ENCODE measurements around the gene CEACAM16. TPM values are rescaled to one million over a fixed set of nuclear protein-coding genes. Genes with fewer than 3 reads are reported as not detected.

The CEACAM16 gene
- total RNA-seq, 2 donors from 2014 or later = not detected

DNA sequence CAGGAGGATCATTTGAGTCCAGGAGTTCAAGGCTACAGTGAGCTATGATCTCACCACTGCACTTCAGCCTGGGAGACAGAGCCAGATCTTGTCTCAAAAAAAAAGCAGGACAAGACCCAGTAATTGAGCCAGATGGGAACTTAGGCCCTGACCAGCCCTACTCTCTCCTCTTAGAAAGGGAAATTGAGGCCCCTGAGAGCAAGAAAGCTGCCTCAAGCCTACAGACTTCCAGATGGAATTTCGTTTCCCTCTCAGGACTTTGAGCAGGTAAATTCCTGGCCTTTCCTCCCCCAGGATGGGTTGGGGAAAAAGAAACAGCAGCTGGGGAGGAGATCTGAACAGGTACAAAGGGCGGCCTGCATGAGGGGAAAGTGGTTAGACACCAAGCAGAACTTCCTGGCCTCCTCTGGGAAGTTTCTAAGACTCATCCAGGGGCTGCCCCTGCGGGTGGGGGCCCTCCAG, 46.0 kb downstream of the CEACAM16 start:
- Mint-ChIP-seq H3K36me3 (peaks cover 9 to 17% of the 10 kb centered on the region in 2 donors), H3K9me3 (no peaks in the 10 kb centered on the region), H3K27ac (no peak overlapping the region)
- no peak for DNase-seq (ENCODE audit: low spot score in 2 of 2)
- ATAC-seq = no peak

DNA sequence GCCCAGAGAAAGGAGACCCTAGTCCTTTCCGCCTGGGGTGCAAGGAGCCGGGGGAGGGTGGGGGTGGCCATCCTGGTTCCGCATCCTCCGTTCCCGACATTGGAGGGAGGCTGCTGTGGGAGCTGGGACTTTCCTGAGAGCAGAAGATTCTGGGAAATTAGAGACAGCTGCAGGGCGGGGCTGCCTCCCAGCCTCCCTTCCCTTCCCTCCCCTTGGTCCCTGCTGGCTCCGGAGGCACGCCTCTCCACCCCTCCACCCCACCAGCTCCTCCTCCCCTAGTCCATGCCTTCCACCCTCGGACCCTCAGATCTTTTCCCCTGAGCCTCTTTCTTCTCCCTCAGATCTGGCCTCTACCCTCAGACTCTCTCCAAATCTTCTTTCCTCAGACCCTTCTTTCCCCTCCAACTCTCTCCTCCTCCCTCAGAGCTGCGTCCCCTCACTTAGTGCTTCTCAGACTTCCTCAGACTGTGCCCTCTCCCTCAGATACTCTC, 46.4 kb downstream of the CEACAM16 start:
- DNase-seq (ENCODE audit: low spot score in 2 of 2) (no peak), ATAC-seq (no peak)
- Mint-ChIP-seq H3K9me3 (no peaks in the 10 kb centered on the region), H3K36me3 (peaks cover 14 to 22% of the 10 kb centered on the region in 2 donors), H3K27ac (peak overlapping the region in 1 of 2 donors; percentile 98)

DNA sequence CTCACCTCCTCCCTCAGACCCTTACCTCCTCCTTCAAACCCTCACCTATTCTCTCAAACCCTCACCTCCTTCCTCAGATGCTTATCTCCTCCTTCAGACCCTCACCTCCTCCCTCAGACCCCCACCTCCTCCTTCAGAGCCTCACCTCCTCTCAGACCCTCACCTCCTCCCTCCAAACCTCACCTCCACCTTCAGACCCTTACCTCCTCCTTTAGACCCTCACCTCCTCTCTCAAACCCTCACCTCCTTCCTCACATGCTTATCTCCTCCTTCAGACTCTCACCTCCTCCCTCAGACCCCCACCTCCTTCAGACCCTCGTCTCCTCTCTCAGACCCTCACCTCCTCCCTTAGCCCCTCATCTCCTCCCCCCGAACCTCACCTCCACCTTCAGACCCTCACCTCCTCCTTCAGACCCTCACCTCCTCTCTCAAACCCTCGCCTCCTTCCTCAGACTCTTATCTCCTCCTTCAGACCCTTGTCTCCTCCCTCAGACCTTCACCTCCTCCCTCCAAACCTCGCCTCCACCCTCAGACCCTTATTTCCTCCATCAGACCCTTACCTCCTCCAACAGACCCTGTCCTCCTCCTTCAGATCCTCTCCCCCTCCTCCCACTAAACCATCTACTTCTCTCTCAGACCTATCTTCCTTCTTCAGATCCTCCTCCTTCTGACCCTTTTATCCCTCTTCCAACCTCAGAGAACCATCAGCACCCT, 47.1 kb downstream of the CEACAM16 start:
- DNase-seq (ENCODE audit: low spot score in 2 of 2) = no peak
- Mint-ChIP-seq H3K36me3 (peaks cover 20 to 29% of the 10 kb centered on the region in 2 donors), H3K27ac (peak overlapping the region in 1 of 2 donors; percentile 98), H3K9me3 (no peaks in the 10 kb centered on the region)
- ATAC-seq = no peak

DNA sequence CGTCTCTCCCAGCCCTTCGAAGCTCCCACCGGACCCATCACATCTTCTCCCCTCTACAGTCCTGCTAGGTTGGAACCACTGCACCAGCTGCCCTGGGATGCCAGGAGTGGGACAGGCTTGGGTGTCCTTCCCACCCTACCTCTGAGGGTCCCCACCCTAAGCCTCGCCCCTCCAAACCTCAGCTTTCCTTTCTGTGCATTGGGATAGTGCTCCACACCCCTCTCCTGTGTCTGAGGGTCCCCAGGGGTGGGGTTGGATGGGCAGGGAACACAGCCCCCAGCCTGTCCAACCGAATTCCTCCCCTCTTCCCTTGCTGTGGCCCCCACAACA, 47.6 kb downstream of the CEACAM16 start:
- peaks cover 26 to 34% of the 10 kb centered on the region in 2 donors for H3K36me3 Mint-ChIP-seq
- no peak for DNase-seq (ENCODE audit: low spot score in 2 of 2)
- H3K27ac Mint-ChIP-seq = peak overlapping the region in 1 of 2 donors; percentile 98
- H3K9me3 Mint-ChIP-seq = no peaks in the 10 kb centered on the region
- no peak for ATAC-seq

DNA sequence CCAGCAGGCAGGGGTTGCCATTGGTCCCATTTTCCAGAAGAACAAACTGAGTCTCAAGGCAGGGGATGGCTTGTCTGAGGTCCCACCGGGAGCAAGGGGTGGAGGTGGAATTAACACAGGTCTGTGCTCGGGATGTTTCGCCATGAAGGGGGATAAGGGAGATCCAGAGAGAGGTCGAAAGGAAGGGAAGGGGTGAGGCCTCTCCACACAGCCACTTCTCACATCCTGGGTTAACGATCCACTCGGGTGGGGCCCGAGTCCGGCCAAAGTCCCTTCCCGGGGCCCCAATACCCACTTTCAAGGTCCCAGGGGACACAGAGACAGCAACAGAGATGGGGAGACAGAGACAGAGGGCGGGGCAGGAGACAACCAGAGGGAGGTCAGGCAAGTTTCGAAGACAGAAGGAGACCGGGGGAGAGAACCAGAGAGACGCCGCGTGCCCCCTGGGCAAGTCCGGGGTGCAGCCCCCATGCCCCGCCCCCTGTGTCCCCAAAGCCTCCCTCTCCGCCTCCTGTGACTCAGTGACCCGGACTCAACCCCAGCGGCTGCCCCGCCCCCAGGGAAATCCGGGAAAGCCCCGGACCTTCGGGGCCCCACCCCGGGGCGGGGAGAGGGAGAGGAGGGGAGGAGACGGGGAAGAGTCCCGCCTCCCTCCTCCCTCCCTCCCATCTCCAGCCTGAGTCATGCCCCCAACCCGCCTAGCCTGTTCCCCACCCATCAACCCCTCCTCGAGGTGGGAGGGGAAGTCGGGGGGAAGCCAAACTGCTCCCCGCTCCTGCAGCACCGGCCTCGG, 48.2 kb downstream of the CEACAM16 start:
- peak overlapping the region; percentile 62 to 98 for H3K27ac Mint-ChIP-seq
- ATAC-seq = peak; percentile 74 to 84
- H3K36me3 Mint-ChIP-seq = peaks cover 31 to 38% of the 10 kb centered on the region in 2 donors

DNA sequence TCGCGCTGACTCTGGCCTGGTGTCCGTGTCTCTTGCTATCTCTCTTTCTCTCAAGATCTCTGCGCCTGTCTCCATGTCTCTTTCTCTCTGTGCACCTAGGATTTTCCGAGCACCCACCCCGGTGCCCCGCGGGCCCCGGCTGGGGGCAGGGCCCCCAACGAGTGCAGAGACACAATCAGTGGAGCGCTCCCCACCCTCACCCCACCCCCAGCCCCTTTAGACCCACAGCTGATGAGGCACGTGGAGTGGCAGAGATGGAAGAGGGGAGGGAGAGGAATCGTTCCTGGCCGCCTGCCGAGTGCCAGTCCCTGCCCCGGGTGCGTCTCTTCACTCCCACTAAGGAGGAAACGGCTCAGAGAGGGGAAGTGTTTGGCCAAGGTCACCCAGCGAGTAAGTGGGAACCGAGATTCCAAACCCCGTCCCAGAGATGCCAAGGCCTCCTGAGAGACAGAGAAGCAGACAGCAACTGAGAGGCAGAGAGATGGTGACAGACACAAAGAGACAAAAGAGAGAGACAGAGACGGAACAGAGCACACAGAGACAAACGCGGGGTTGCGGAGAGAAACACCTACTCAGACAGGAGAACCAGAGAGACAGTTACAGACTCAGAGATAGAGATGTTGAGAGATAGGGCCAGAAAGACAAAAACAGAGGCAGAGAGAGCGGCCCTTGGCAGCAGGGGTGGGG, 48.9 kb downstream of the CEACAM16 start:
- ATAC-seq (peak; percentile 49 to 60), DNase-seq (ENCODE audit: low spot score in 2 of 2) (peak in 1 of 2 donors; percentile 47)
- Mint-ChIP-seq H3K9me3 (no peaks in the 10 kb centered on the region), H3K36me3 (peaks cover 39 to 45% of the 10 kb centered on the region in 2 donors), H3K27ac (peak overlapping the region; percentile 87 to 98)

More for the DNA sequence above, 48.2 kb downstream of the CEACAM16 start:
- DNase-seq (ENCODE audit: low spot score in 2 of 2) = peak; percentile 93
- no peaks in the 10 kb centered on the region for H3K9me3 Mint-ChIP-seq

DNA sequence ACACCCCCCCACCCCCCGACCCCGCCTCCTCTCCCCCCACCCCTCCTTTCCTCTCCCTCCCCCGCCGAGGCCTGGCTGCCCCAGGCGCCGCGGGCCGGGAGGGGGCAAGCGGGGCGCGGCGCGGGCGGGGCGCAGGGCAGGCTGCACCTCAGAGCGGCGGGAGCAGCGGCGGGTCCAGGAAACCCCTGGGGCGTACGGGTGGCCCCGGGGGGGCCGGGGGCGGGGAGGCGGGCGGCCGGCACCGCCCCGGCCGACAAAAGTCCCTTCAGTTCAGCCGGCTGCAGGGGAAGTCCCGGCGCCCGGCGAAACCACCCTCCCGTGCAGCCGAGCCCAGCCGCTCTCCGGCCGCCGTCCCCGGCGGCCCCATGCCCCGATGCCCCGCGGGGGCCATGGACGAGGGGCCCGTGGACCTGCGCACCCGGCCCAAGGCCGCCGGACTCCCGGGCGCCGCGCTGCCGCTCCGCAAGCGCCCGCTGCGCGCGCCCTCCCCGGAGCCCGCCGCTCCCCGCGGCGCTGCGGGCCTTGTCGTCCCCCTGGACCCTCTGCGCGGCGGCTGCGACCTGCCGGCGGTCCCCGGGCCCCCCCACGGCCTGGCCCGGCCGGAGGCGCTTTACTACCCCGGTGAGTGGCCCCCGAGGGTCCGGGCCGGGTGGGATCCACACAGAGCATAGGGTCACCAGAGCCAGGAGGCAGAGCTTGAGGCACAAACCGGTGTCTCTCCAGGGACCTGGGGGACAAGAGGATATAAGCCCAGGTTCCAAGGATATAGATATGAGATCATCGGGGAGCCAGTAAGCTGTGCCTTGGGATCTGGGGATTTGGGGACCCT, 49.7 kb downstream of the CEACAM16 start, which contains the start of gene BCL3:
Gene BCL3 (plus strand): TSS at position 283 of the 829 bp plus-strand sequence. CDS start 83 bp downstream, at position 366.
- Mint-ChIP-seq H3K9me3 (no peaks in the 10 kb centered on the region), H3K36me3 (peaks cover 39 to 46% of the 10 kb centered on the region in 2 donors), H3K27ac (peak within 1 kb of the TSS; percentile 87 to 98)
- DNase-seq (ENCODE audit: low spot score in 2 of 2) = peak; percentile 76 to 89
- peak; percentile 47 to 58 for ATAC-seq

DNA sequence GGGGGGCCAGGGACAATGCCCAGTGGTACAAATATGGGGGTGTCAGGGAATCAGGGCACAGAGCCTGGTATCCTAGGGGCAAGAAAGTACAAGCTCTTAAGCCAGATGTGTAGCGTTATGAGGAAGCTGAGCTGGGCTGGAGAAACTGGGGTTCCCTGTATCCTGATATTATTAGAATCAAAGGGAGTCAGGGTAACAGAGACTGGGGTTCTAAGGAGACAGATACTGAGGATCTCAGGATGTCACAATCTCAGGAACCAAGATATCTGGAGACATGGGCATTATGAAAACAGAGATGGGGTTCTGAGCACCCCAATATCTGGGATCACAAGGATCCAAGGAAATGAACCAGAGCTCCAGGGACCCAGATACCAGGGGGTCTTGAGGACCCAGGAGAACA, 50.3 kb downstream of the CEACAM16 start:
- H3K36me3 Mint-ChIP-seq = peaks cover 39 to 46% of the 10 kb centered on the region in 2 donors
- H3K9me3 Mint-ChIP-seq = no peaks in the 10 kb centered on the region
- ATAC-seq (no peak), DNase-seq (ENCODE audit: low spot score in 2 of 2) (no peak)
- peak overlapping the region; percentile 84 to 98 for H3K27ac Mint-ChIP-seq

DNA sequence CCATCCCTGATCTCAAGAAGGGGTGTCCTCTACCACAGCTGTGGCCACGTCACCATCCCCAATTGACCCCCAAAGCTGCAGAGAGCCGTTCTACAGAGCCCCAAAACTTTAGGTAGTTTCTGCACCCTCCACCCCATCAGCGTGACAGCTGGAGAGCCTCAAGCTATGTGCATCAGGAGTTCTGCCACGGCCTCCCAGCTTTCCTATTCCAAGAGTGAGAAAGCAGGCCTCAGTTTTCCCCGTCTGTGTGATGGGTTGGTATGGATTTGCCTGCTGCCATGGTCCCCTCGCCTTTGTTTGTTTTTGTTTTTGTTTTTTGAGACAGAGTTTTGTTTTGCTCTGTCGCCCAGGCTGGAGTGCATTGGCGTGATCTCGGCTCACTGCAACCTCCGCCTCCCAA, 51.0 kb downstream of the CEACAM16 start:
- peak overlapping the region; percentile 87 to 98 for H3K27ac Mint-ChIP-seq
- ATAC-seq = no peak
- H3K36me3 Mint-ChIP-seq = peaks cover 44 to 52% of the 10 kb centered on the region in 2 donors
- no peak for DNase-seq (ENCODE audit: low spot score in 2 of 2)
- H3K9me3 Mint-ChIP-seq = no peaks in the 10 kb centered on the region

DNA sequence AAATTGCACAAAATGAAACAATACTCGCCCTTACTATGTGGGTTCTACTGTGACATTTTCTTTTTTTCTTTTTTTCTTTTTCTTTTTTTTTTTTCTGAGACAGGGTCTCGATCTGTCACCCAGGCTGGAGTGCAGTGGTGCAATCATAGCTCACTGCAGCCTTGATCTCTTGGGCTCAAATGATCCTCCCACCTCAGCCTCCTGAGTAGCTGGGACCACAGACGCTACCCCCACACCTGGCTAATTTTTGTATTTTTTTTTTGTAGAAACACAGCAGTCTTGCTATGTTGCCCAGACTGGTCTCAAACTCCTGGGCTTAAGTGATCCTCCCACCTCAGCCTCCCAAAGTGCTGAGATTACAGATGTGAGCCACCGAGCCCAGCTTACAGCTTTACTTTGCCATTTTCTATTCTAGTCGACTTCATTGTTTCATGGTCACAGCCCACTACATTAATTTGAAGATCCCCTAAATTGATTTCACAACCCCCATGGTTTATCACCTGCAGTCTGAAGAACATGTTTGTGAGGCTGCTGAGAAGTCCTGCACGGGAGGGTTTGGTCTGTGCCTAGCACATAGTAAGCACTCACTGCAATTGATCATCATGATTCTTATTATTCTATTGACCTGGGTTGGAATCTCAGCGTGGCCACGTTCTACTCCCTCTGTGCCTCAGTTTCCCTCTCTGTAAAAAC, 53.3 kb downstream of the CEACAM16 start:
- peak overlapping the region; percentile 87 to 98 for H3K27ac Mint-ChIP-seq
- peaks cover 59 to 60% of the 10 kb centered on the region in 2 donors for H3K36me3 Mint-ChIP-seq
- ATAC-seq (no peak), DNase-seq (ENCODE audit: low spot score in 2 of 2) (no peak)
- H3K9me3 Mint-ChIP-seq = no peaks in the 10 kb centered on the region

DNA sequence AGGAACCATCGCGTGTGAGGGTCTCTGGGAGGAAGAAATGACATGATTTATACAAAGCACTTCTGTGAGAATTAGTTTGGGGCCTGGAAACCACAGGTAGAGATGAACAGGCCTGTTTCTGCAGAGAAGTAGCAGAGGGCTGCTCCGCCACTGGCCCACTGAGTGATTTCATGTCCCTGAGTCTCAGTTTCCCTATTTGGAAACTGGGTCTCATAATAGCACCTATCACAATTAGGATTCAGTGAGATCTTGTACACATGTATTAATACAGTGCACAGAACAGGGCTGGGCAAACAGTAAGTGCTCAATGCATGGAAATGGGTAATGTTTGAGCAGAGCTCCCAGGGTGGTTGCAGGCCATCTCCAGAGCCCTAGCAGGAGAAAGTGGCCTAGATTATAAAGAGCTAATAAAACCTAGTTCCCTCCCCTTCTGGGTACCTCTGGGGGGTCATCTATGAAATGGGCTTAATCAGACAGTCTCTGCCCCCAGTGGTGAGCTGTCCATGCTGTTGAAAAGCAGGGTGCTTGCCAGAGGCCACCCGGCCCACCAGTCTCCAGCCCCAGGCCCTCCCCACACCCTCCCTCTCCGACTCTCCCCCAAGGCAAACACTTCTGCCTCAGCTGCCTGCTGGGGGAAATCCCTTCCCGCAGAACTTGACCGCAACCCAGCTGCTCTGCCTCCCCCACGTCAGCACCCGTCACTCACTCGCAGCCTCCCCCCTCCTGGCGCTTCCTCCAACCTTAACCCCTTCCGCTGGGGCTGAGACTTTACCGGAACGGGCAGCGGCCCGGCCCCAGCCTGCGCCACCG, 54.1 kb downstream of the CEACAM16 start:
- Mint-ChIP-seq H3K9me3 (no peaks in the 10 kb centered on the region), H3K36me3 (peaks cover 56 to 66% of the 10 kb centered on the region in 2 donors)

DNA sequence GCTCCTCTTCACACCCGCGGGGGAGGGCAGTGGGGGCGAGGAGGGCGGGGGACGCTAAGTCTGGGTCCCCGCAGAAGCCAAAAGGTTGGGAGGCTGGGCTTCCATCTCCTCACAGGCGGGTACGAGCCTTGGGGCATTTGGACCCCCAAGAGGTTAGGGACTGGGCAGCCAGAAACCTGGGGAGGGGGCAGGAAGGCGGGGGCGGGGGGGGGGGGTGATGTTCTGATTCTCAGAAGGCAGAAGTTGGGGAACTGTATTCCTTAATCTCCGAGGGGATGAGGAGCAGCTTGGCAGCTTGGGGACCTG, 54.6 kb downstream of the CEACAM16 start:
- H3K27ac Mint-ChIP-seq = peak overlapping the region; percentile 95 to 98
- H3K36me3 Mint-ChIP-seq = peaks cover 57 to 72% of the 10 kb centered on the region in 2 donors
- no peaks in the 10 kb centered on the region for H3K9me3 Mint-ChIP-seq
- ATAC-seq (no peak), DNase-seq (ENCODE audit: low spot score in 2 of 2) (no peak)

More for the DNA sequence above, 54.1 kb downstream of the CEACAM16 start:
- ATAC-seq = peak; percentile 76 to 86
- peak overlapping the region; percentile 95 to 98 for H3K27ac Mint-ChIP-seq
- DNase-seq (ENCODE audit: low spot score in 2 of 2) = peak; percentile 91 to 98

DNA sequence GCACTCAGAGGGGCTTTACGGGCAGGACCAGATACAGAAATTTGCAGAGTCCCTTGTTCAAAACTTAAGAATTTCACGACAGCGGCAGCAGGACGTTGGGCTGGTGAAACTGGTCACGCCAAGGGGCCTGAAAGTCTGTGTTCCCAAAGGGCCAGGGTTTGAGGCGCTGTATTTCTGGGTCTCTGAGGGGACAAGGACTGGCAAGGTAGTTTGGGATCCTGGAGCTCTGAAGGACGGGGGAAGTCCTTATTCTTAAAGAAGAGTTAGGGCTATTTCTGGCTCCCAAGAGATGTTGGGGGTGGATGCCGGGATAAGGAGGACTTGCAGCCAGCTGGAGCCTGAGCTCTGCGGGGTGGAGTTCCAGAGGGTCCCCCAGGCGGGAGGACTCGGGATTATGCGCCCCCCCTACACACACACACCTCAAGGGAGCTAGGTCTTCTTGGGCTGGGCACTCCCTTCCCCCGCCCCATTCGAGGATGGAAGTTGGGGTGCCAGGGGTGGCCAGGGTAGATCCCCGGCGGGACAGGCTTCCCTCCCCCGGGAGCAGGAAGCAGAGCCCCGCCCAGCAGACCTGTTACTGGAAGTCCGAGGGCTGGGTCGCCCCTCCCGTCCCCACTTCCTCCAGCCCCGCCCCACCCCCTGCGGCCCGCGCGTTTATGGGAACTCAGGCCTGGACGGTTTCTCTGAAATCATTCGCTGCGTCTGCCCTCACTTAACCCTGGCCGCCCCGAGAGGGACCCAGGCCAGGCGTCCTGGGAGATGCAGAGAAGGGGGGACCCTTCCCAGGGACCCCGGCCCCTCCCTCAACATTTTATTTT, 55.2 kb downstream of the CEACAM16 start:
- Mint-ChIP-seq H3K9me3 (no peaks in the 10 kb centered on the region), H3K27ac (peak overlapping the region; percentile 96 to 98), H3K36me3 (peaks cover 57 to 73% of the 10 kb centered on the region in 2 donors)
- ATAC-seq = peak; percentile 37 to 53
- DNase-seq (ENCODE audit: low spot score in 2 of 2) = peak; percentile 73 to 91

DNA sequence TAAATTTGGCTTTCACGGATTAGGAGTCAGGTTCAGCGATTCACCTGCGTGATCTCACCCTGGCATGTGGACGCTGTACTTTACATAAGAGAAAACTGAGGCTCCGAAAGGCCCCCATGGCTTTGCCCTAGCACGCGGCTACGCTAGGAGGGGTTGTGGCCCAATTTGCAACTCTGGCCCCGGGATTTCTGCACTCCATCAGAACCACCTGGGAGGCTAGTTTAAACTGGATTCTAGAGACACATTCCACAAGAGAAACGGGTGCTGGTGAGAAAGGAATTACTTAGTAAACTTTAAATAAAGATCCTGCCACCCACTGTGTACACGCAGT, 55.8 kb downstream of the CEACAM16 start:
- peak overlapping the region; percentile 96 to 98 for H3K27ac Mint-ChIP-seq

More for the DNA sequence above, 55.8 kb downstream of the CEACAM16 start:
- no peak for DNase-seq (ENCODE audit: low spot score in 2 of 2)
- ATAC-seq = no peak
- Mint-ChIP-seq H3K36me3 (peaks cover 52 to 70% of the 10 kb centered on the region in 2 donors), H3K9me3 (no peaks in the 10 kb centered on the region)
